HG03442 (cell line): ENCODE measurements around the gene MINDY4.
"Not testable (repeated sequence)": the region's sequence is repeated elsewhere in the genome, so short reads cannot be mapped to it uniquely, and the experiment has no call there.

Experiments used
- ATAC-seq: cut with Tn5 transposase; IDR thresholded peaks from one replicate; pipeline ENCODE4 v1.9.1; 2021; ENCODE audit warnings: mild to moderate bottlenecking, moderate library complexity; ENCODE audit not compliant: unreplicated experiment

The MINDY4 gene

DNA sequence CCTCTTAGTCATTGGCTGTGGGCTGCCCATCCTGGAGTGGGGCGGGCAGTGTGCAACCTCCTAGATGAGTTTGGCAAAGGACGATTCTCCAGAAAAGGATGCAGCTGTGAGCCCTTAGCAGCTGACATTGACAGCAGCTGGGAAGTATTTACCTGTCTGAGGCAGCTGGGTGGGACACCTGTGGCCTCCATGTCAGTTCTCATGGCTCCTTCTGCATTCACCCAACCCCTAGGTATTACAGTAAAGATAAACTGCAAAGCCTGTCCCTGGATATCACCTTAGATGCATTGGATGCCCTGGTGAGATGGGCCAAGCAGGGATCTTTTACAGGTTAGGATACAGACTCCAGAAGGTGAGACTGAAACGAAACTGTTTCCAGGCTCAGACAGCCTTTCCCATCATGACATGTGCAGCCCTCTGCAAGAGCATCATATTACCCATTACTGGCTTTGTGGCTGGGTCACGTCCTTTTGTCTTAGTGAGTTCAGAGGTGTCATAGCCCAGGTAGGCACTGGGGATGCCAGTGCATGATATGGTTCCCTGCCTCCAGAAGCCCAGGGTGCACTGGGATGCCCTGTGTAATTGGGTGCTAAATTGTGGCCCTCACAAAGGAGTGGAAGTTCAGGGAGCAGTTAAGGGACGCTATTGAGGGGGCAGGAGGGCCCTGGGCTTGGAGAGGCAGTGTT, 28.9 kb downstream of the MINDY4 start:
- ATAC-seq: no peak

DNA sequence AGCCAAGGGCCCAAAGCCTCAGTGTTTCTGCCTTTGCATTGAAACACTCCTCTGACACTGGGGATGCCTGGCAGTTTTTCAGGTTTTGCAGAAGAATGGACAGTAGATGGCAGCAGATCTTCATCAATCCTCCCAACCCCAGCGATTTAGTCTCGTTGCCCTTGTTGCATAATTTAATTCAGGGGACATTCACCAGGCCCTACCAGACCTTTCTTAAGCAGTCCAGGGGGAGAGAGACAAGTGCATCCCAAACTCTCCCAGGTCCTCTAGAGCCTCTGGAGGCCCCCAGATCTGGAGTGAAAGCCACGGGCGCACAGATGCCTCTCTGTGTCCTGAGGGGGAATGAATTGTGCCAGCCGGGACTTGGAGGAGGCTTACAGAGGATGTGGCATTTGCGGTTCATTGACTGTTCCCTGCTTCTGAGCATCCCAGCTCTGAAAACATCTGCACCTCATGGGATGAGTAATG, 29.6 kb downstream of the MINDY4 start:
- peak; percentile 26 for ATAC-seq

DNA sequence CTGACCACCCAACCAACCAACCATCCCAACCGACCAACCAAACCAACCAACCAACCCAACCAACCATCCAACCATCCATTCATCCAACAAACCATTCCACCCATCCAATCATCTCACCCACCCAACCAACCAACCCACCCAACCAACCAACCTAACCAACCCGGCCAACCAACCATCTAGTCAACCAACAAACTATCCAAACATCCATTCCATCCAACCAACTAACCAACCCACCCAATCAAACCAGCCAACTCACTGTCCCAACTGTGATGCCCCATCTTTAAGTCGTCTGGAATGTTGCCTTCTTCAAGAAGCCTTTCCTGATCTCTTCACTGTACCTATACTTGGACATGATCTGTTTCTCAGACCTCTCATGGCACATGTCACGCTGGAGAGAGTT, 31.6 kb downstream of the MINDY4 start:
- ATAC-seq: no peak

DNA sequence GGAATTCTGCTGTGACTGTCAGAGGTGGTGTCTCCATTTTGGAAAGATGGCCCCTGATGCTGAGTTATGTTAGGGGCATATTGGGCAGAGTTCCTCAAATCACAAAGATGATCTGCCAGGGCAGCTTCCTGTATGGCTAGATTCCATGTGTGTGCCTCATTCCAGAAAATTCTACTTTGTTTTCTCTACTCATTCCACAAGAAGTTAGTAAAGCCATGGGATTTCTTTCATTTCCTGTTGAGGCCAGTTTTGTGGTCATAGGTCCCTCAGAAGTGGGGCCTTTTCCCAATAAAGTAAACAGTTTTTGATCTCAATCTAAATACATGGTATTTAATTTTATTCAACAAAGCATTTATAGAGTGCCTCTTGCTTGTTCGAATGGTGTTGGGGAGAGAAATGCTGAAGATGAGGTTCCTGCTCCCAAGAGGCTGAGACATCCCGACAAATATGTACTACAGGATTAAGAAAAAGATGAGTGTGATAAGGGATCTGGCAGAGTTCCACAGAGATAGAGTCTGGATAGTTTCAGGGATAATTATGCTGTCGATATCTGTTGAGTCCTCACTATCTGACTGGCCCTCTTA, 33.0 kb downstream of the MINDY4 start:
- ATAC-seq: no peak

DNA sequence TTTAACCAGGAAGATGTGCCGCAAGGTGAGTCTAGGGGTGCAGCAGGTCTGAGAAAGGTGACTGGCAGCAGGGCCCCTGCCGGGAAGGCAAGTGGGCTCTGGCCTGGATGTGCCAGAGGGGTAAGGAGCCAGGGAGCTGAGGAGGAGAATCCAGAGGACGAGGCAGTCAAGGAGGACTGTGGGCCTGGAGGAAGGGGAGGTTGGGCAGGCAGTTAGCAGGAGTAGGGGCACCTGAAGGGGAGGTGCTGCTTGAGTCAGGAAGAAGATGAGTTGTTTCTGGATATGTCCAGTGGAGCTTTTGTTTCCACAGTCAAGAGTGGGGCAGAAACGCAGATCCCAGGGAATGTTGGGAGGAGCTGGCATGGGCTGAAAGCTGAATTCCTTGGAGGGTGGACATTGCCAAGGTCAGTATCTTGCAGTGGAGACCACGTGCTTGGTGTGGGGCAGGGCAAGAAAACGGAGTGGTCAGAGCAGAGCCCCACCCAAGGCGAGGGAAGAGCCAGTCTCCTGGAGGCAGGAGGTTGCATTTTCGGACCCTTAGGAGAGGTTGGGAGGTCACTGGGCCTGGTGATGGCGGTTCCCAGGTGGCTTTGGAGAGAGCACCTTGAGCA, 34.0 kb downstream of the MINDY4 start:
- no peak for ATAC-seq

DNA sequence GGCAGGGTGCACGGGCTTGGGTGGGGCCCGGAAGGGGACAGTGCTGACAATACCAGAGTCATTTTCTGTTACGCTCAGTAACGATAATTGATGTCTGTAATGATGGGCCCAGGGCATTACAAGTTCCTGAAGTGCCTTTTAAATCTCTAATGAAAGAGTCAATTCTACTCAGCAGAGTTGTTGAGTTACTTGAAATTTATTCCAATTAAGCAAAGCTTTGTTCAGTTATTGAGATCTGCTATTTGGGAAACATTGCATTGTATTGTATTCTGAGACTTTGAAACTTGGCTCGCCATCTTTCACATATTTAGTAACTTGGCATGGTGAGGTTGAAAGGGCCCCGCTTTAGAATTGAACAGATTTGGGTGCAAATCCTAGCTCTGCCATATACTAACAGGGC, 34.7 kb downstream of the MINDY4 start:
- no peak for ATAC-seq

DNA sequence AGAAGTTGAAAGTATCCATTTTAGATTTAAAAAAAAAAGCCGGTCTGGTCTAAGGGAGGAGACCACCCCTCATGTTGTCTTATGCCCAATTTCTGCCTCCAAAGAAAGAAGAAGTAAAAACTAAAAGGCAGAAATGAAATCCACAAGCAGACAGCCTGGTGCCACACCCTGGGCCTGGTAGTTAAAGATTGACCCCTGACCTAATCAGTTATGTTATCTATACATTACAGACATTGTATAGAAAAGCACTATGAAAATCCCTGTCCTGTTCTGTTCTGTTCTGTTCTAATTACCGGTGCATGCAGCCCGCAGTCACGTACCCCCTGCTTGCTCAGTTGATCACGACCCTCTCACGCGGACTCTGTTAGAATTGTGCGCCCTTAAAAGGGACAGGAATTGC, 36.3 kb downstream of the MINDY4 start:
- not testable (repeated sequence) for ATAC-seq

DNA sequence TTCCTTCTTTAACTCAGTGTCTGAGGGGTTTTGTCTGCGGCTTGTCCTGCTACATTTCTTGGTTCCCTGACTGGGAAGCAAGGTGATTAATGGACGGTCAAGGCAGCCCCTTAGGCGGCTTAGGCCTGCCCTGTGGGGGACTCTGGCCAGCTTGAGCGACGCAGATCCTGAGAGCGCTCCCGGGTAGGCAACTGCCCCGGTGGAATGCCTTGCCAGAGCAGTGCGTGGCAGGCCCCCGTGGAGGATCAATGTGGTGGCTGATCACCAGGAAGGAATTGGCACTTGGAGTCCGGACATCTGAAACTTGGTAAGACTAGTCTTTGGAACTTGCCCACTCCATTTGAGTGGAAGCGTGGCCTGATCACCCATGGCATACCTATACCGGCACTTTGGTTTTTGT, 36.7 kb downstream of the MINDY4 start:
- not testable (repeated sequence) for ATAC-seq

DNA sequence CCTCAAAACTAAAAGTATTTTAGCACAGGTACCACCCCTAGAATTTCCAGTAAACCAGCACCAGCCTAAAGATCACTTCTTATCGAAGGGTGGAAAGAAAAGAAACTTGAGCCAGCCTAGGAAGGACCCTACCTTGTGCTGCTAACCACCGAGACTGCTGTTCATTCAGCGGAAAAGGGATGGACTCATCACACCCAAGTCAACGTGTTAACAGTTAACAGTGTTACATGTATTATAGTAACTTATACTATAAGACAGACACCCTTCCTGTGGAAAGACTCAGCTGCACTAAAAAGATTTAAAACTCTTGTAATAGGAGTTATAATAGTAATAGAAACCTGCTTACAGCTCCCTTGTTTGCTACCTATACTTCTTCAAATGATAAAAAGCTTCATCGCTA, 39.8 kb downstream of the MINDY4 start:
- ATAC-seq: no peak

DNA sequence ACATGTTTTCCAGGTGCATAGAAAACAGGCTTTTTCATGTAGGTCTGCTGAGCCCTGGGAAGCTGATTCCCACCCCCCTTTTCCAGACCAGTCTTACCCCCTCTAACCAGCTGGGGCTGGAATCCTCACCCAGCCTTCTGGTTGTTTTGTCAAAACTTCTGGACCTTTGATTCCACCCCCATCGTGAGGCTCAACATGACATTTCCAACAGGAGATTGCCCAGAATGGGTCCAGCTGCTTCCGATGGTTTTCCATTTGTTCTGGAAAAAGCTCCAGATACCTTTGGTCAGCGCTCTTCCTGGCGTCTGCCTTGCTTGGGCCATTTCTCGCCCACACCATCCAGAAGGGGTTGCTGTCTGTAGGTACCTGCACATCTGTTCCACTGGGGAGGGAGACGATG, 41.5 kb downstream of the MINDY4 start:
- ATAC-seq: no peak

DNA sequence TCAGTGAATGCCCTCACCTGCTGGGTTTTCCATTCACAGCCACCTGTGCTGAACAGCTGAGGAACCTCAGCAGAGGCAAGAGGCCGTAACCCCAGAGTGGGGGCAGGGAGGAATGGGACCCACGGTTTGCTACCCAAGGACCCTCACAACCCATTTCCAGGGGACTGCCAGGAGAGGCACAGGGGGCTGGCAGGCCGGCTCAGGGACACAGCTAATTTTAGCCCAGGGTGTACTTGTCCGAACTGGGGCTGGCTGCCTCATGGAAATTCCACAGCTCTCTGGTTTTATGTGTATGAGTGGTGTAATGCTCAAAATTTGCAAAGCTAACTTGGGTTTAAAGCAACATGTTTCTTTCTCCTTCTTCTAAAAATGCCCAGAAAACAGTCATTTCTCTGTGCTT, 42.2 kb downstream of the MINDY4 start:
- ATAC-seq: no peak

DNA sequence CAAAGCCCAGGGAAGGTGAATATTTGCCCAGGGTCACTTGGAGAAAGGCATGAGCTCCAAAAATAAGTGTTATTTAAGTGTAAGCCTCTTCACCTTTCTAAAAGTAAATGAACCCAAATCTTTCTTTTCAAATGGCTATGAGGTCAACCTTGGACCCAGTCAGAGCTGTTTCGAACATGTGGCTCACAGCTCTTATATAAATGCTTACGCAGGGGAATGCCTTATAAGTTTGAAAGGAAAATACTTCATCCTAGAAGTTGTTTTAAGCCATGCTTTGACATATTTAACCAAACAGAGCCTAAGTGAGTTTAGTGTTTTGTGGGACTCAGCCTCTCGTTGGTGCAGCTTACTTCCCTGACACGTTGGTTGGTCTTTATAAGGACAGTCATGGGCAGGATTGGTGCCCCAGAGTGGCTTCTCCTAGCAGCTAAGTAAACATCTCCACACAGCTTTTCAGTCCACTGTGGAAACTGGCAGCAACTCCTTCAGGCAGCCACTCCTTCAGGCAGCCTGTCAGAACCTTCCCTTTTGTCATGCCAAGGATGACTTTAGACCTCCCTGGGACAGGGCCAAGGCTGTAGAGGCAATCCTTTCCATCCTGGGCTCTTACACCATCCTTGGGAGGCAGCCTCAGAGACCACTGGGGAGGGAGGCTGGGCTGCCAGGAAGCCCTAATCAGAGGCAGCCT, 43.6 kb downstream of the MINDY4 start:
- no peak for ATAC-seq

DNA sequence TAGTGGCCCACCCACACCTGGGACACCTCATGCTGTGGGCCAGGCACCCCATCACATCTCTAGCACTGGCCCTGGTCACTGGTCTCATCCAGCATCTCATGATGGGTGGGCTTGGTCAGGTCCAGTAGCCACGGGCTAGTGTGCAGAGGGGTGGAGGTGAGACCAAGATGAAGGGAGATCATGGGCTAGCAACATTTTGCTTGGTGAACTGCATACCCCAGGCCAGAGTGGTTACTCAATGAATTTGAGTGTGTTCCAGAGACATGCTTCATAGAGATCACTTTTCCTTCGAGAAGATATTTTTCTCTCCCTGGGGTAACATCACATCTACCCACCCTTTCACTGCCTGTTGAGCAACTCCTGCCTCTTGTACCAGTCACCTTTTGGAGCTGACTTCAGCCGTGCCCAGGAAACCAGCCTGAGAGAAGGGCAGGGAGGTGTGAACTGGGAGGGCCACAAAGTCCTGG, 44.2 kb downstream of the MINDY4 start:
- no peak for ATAC-seq

DNA sequence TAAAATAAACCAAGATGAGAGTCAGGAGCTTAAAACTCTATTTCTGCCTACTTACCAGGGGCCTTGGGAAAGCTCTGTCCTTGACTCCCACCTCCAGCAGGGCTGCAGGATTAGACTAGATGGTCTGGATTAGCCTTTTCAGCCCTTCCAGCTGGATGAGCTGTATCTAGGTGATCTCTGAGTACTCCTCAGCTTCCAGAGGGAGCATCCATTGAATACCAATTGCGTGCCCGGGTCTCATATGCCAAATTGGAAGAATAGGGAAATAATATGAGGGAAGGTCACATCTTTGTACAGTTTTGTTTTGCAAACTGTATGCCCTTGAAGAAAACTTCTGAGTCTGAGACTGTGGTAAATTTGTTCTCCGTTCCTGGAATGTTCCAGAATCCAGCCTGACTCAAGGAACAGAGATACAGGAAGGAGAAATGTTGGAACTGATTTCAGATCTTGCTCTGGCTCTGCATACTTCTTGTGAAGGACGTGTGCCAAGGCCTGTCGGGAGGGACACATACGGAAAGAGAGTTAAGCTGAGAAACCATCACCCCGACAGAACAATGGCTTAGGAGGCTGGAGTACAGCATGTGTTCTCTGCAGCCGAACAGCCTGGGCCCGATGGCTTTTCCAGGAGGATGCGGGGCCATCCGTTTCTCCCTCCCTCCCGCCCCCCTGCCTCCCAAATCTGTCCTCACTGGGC, 44.9 kb downstream of the MINDY4 start:
- ATAC-seq: no peak

DNA sequence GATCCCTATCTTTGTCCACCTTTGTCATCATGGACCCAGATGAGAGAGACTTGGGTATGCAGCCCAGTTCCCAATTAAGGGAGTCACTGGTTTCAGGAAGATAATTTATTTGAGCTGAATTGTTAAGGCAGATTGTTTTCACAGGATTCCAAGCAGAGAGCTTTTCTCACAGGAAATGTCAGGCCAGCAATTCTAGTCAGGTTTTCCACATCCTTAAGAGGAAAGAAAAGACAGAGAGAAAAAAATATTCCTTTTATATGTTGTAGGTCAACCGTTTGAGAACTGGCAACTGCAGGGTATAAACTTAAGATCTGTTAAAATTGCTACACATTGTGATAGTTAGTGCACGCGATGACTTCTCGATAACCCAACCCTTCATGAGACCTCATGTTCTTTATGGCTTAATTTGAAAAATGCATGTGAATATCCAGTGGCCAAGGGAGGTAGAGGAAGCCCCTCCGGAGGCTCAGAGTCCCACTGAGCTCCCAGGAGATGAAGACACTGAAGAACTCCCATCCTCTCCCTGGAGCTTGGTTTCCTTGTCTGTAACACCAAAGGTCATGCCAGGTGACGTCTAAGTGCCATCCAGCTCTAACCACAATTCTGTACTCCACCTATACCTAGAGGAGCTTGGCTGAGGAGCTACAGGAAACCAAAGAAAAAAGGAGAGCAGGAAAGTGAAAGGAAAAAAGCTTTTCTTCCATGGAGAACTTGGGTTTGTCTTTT, 45.6 kb downstream of the MINDY4 start:
- no peak for ATAC-seq

DNA sequence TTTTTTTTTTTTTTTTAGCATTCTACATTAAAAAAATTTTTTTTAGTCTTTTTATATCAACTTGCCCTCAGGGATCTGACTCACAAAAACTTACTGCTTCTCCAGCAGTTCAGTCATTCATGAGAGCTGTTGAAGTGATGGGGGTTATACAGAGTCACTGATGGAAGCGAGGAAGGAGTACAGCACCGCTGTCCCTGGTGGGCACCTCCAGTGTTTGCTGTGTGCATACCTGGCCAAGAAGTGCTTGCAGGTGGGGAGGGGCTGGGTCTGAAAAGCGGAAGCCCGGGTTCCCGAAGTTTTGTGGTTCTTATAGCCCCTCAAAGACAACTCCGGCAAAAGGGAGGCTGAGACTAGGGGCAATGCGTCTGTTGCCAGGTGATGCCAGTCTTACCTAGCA, 46.2 kb downstream of the MINDY4 start:
- ATAC-seq: no peak

DNA sequence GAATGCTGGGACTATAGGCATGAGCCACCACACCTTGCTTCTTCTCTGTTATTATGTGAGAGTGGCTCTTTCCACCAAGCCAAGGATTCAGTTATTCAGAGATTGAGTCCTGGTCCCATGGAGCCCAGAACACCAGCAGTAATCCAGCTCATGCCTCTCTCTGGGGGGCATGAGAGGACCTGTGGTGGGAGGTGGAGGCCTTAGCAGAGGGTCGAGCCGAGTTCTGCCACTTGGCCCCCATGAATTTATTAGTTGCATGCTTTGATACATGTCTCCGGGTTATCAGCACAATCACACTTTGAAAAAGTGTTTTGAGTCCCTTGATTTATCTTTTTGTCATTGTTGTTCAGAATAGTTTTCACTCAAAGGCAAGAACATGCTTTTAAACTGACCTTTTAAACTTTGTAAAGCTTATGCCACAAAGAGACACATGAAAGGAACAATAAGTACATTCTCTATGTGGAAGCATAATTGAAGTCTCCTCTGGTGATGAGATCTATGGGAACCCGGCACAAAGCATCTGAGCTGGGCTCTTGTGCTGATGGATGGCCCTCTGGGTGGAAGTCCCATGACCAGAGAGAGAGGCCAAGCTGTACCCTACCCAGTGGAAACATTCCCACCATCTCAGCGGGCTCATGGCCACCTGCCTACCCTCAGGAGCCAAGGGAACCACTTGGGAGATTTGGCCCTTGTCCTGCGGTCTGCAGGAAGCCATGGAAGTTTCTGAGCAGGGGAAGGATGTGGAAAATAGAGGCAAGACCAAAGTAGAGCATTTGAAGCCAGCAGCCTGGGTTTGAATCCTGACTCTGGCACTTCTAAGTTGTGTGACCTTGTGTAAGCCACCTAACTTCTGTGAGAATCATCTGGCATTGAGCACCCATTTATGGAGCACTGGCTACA, 53.9 kb downstream of the MINDY4 start:
- no peak for ATAC-seq

DNA sequence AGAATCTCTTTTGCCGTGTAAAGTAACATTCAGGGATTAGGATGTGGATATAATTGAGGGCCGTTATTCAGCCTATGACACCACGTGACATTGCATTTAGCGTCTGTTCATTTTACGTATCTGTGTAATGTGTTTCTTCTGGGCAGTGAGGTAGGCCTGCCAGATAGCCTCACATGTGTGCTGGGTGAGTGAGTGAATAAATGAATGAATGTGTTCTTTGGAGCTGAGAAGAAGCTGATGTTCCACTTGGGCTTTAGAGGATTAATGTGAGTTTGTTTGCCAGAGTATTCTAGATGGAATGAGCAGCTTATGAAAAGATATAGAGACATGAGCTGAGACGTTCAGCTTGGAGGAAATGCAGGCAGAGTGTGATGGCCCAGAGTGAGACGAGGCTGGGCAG, 55.0 kb downstream of the MINDY4 start:
- ATAC-seq: no peak

DNA sequence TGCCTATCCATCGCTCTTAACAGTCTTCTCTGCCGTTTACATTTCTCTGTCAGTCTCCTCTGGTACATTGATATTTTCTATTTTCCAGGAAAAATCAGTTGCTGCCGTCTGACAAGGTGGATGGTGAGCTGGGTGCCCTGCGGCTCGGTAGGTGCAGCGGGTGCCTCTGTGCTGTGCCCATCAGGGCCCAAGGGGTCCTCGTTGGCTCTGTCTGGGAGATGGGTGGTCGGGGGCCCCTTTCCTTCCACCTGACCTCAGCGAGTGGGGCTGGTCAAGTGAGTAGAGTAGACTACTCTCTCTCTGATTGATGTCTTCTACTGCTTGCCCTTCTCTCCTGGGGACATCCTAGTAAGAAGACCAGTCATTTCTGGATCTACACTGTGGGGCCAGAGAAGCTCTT, 57.4 kb downstream of the MINDY4 start:
- ATAC-seq: no peak

DNA sequence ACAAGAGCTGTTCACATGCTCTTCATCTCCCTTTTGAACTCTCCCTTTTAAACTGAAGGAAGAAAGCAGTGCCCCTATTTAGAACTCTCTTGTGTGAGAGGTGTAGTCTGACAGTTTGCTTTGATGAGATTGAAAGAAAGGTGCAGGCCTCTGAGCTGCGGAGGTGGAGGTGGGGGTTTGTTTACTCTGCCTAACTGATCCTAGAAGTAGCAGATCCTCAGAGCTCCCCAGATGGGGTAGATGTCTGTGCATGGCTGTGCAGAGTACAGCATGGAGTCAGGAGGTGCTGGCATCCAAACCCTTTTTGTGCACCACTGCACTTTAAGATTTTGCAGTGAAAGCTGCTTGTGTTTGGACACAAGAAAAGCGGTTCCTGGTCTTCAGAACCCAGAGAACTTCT, 58.3 kb downstream of the MINDY4 start:
- no peak for ATAC-seq
